ENCODE data around the gene EFCC1.

Gene EFCC1

DNA sequence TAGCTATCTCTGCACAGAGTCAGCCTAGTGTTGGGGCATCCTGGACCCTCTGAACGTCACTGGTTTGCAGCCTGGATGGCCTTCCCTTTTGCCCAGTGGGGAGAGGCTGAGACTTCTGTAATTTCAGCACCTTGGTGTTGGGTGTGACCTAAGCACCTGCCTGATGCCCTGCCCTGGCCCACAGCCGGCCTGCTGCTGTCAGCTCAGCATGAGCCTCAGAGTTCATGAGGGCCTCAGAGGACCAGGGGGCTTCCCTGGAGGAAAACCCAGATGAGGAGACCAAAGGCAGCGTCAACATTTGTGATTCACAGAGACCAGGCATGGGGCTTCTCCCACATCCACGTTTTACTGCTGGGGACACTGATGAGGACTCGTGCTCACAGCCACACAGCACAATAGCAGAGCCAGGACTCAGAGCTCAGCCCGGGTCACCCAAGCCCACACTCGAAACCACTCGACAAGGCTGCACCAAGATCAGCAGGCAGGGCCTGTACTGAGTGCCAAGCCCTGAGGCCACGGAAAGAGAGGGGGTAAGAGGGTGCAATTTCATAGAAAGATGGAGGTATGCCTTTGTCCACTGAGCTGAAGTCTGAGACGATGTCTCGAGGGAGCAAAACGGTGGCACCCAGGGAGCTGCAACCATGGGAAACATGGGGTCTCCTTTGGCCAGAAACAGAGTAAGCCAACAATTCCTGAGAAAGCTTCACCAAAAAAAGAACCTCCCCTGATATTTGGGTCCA, 49.6 kb downstream of the EFCC1 start:
- Histone ChIP-seq H3K27me3 (ENCODE audit: control insufficient read depth, insufficient read depth, low read length) (no peaks in the 10 kb centered on the region), H3K4me3 (ENCODE audit: low read length) (no peak overlapping the region), H3K27ac (ENCODE audit: low read length) (no peak overlapping the region), H3K36me3 (ENCODE audit: control insufficient read depth, low read depth, low read length) (no peaks in the 10 kb centered on the region), H3K9ac (ENCODE audit: low read length) (no peak overlapping the region), H3K4me1 (ENCODE audit: control insufficient read depth, low read depth, low read length) (no peaks in the 10 kb centered on the region), H3K9me3 (ENCODE audit: control insufficient read depth, low read depth, low read length) (no peaks in the 10 kb centered on the region)

GRCh38 chr3:129051871-129052340, 50.8 kb downstream of the EFCC1 start:
- no peaks in the 10 kb centered on the region for H3K36me3 ChIP-seq (ENCODE audit: control insufficient read depth, low read depth, low read length)
- H3K9ac ChIP-seq (ENCODE audit: low read length): no peak overlapping the region
- H3K4me1 ChIP-seq (ENCODE audit: control insufficient read depth, low read depth, low read length): no peaks in the 10 kb centered on the region
- no peaks in the 10 kb centered on the region for H3K9me3 ChIP-seq (ENCODE audit: control insufficient read depth, low read depth, low read length)
- H3K27ac ChIP-seq (ENCODE audit: low read length): no peak overlapping the region
- H3K27me3 ChIP-seq (ENCODE audit: control insufficient read depth, insufficient read depth, low read length): no peaks in the 10 kb centered on the region
- H3K4me3 ChIP-seq (ENCODE audit: low read length): no peak overlapping the region

- Histone ChIP-seq H3K4me1 (ENCODE audit: control insufficient read depth, low read depth, low read length) (no peaks in the 10 kb centered on the region), H3K9ac (ENCODE audit: low read length) (no peak overlapping the region), H3K4me3 (ENCODE audit: low read length) (no peak overlapping the region), H3K36me3 (ENCODE audit: control insufficient read depth, low read depth, low read length) (no peaks in the 10 kb centered on the region), H3K27me3 (ENCODE audit: control insufficient read depth, insufficient read depth, low read length) (no peaks in the 10 kb centered on the region), H3K9me3 (ENCODE audit: control insufficient read depth, low read depth, low read length) (no peaks in the 10 kb centered on the region), H3K27ac (ENCODE audit: low read length) (no peak overlapping the region)
These were observed 51.6 kb downstream of the EFCC1 start for GRCh38 chr3:129052675-129053074.

DNA sequence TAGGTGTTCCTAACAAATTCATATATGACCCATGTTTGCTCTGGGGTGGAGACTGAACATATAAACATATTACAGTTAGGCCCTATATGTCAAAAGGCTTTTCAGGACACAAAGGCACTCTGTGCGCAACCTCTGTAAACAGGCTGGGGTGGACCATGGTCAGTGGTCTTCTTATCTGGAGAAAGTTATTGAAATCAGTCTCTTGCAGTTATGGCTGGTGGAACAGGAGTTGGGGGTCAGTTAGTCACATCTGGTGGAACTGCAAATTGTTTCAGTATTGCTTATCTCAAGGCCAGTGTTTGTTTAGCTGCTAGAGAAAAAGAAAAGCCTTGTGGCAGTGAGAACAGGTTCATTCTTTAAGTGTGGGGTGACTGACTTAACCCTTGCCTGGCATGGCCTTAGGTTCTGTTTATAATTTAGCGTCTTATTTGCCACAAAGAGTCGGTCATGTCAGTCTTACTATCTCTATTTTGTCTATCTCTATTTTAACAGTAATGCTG, 53.6 kb downstream of the EFCC1 start:
- no peaks in the 10 kb centered on the region for H3K4me1 ChIP-seq (ENCODE audit: control insufficient read depth, low read depth, low read length)
- no peaks in the 10 kb centered on the region for H3K9me3 ChIP-seq (ENCODE audit: control insufficient read depth, low read depth, low read length)
- no peaks in the 10 kb centered on the region for H3K36me3 ChIP-seq (ENCODE audit: control insufficient read depth, low read depth, low read length)
- no peaks in the 10 kb centered on the region for H3K27me3 ChIP-seq (ENCODE audit: control insufficient read depth, insufficient read depth, low read length)
- no peak overlapping the region for H3K9ac ChIP-seq (ENCODE audit: low read length)
- H3K4me3 ChIP-seq (ENCODE audit: low read length): no peak overlapping the region
- H3K27ac ChIP-seq (ENCODE audit: low read length): no peak overlapping the region

- H3K4me3 ChIP-seq (ENCODE audit: low read length): no peak overlapping the region
- no peak overlapping the region for H3K27ac ChIP-seq (ENCODE audit: low read length)
- H3K27me3 ChIP-seq (ENCODE audit: control insufficient read depth, insufficient read depth, low read length): no peaks in the 10 kb centered on the region
- no peaks in the 10 kb centered on the region for H3K36me3 ChIP-seq (ENCODE audit: control insufficient read depth, low read depth, low read length)
- no peaks in the 10 kb centered on the region for H3K4me1 ChIP-seq (ENCODE audit: control insufficient read depth, low read depth, low read length)
- H3K9me3 ChIP-seq (ENCODE audit: control insufficient read depth, low read depth, low read length): no peaks in the 10 kb centered on the region
- no peak overlapping the region for H3K9ac ChIP-seq (ENCODE audit: low read length)
These were observed 55.5 kb downstream of the EFCC1 start for GRCh38 chr3:129056451-129057173.

DNA sequence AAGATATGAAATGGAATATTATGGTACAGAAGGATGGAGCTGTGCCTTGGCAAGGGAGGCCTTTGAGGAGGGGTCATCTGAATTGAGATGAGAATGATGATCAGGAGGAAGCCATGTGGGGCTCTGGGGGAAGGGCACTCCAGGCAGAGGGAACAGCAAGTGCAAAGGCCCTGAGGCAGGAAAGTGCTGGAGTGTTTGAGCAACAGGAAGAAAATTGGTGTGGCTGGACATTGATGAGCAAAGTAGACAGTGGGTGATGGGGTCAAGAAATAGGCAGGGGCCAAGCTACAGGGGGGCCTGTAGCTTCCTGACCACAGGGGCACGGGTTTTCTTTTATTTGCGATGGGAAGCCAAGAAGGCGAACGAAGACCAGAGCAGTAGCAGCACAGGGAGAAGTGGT, 56.1 kb downstream of the EFCC1 start:
- H3K36me3 ChIP-seq (ENCODE audit: control insufficient read depth, low read depth, low read length): no peaks in the 10 kb centered on the region
- no peaks in the 10 kb centered on the region for H3K9me3 ChIP-seq (ENCODE audit: control insufficient read depth, low read depth, low read length)
- H3K4me1 ChIP-seq (ENCODE audit: control insufficient read depth, low read depth, low read length): no peaks in the 10 kb centered on the region
- H3K27ac ChIP-seq (ENCODE audit: low read length): no peak overlapping the region
- no peaks in the 10 kb centered on the region for H3K27me3 ChIP-seq (ENCODE audit: control insufficient read depth, insufficient read depth, low read length)
- H3K4me3 ChIP-seq (ENCODE audit: low read length): no peak overlapping the region
- no peak overlapping the region for H3K9ac ChIP-seq (ENCODE audit: low read length)

GRCh38 chr3:129058441-129059200, 57.5 kb downstream of the EFCC1 start:
- Histone ChIP-seq H3K9me3 (ENCODE audit: control insufficient read depth, low read depth, low read length) (no peaks in the 10 kb centered on the region), H3K36me3 (ENCODE audit: control insufficient read depth, low read depth, low read length) (no peaks in the 10 kb centered on the region), H3K27me3 (ENCODE audit: control insufficient read depth, insufficient read depth, low read length) (no peaks in the 10 kb centered on the region), H3K27ac (ENCODE audit: low read length) (no peak overlapping the region), H3K9ac (ENCODE audit: low read length) (no peak overlapping the region), H3K4me1 (ENCODE audit: control insufficient read depth, low read depth, low read length) (no peaks in the 10 kb centered on the region), H3K4me3 (ENCODE audit: low read length) (no peak overlapping the region)

DNA sequence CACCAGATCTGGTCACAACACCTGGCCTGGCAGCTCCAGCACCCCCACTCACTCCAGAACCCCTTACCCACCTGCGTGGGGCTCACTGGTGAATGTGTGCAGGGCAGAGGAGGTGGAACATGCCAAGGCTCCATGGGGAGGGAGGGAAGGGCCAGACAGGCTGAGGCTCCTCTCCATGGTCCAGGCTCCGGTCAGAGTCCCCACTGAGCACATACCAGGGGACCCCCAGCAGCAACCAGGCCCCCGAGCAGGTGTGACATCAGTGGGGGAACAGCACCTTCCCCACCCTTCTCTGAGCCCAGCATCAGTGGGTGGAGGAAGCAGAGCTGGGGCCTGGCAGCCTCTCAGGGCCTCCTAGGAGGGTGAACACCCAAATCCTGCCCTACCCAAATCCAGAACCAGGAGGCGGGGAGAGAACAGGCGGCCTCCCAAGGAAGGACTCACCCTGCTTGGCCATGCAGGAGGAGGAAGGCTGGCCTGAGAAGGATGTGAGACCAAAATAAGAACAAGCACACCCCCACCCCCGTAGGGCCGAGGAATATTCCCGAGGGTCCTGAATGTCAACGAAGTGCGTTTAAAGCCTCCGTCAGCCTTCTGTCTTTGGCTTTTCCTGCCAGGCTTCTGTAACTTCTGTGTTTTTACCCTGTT, 58.3 kb downstream of the EFCC1 start:
- Histone ChIP-seq H3K36me3 (ENCODE audit: control insufficient read depth, low read depth, low read length) (no peaks in the 10 kb centered on the region), H3K9ac (ENCODE audit: low read length) (no peak overlapping the region), H3K9me3 (ENCODE audit: control insufficient read depth, low read depth, low read length) (no peaks in the 10 kb centered on the region), H3K27ac (ENCODE audit: low read length) (no peak overlapping the region), H3K4me3 (ENCODE audit: low read length) (no peak overlapping the region), H3K4me1 (ENCODE audit: control insufficient read depth, low read depth, low read length) (no peaks in the 10 kb centered on the region), H3K27me3 (ENCODE audit: control insufficient read depth, insufficient read depth, low read length) (no peaks in the 10 kb centered on the region)

DNA sequence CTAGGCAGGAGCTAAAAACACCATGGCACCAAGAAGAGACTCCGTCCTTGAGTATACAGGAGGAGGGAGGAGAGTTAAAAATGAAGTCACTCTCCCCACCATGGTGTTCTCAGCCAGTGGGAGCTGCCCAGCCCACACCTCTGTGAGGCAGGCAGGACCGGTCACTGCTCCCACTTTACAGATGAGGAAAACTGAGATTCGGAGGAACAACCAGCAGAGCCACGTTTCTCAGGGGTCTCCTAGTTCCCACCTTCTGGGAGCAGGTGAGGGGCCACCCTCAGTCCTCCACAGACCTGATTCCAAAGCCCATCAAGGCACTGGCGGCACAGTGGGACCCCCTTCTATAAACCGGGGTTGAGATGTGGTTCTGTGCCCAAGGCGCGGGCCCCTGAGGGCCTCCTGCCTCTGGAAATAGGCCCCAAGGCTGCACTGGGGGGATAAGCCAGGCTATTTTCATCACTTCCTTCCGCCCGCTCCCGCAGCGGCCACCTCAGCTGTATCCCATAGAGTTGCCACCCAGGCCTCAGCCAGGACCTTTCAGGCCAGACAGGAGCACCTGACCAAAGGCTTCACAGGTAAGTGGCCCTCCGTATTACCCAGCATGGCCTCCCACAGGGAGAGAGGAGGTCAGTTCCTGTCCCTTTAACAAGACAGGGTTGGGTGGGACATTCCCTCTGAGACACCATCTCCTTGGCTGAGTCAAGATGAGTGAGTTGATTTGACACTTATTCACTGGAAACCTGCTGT, 59.3 kb downstream of the EFCC1 start, which contains the start of gene GP9:
Gene GP9 (plus strand): TSS at position 504 of the 747 bp plus-strand sequence. CDS start 961 bp downstream, outside the sequence.
- H3K9me3 ChIP-seq (ENCODE audit: control insufficient read depth, low read depth, low read length): no peaks in the 10 kb centered on the region
- H3K27ac ChIP-seq (ENCODE audit: low read length): no peak within 1 kb of the TSS
- no peak within 1 kb of the TSS for H3K4me3 ChIP-seq (ENCODE audit: low read length)
- no peaks in the 10 kb centered on the region for H3K36me3 ChIP-seq (ENCODE audit: control insufficient read depth, low read depth, low read length)
- no peaks in the 10 kb centered on the region for H3K4me1 ChIP-seq (ENCODE audit: control insufficient read depth, low read depth, low read length)
- no peaks in the 10 kb centered on the region for H3K27me3 ChIP-seq (ENCODE audit: control insufficient read depth, insufficient read depth, low read length)
- no peak within 1 kb of the TSS for H3K9ac ChIP-seq (ENCODE audit: low read length)

GRCh38 chr3:129061023-129061887, 60.2 kb downstream of the EFCC1 start:
- Histone ChIP-seq H3K36me3 (ENCODE audit: control insufficient read depth, low read depth, low read length) (no peaks in the 10 kb centered on the region), H3K4me3 (ENCODE audit: low read length) (no peak overlapping the region), H3K27me3 (ENCODE audit: control insufficient read depth, insufficient read depth, low read length) (no peaks in the 10 kb centered on the region), H3K4me1 (ENCODE audit: control insufficient read depth, low read depth, low read length) (no peaks in the 10 kb centered on the region), H3K9me3 (ENCODE audit: control insufficient read depth, low read depth, low read length) (no peaks in the 10 kb centered on the region), H3K9ac (ENCODE audit: low read length) (no peak overlapping the region), H3K27ac (ENCODE audit: low read length) (no peak overlapping the region)
